ENCODE results near the gene FBXO47.

FBXO47 gene
- 0 to 0.18 (median 0) reads per million in 4 experiments for total RNA-seq

GRCh38 chr17:38967290-38967738, at the start of gene FBXO47:
Gene FBXO47 (minus strand): TSS chr17:38967403. CDS start chr17:38963025, 4,378 bp downstream.
- DNase-seq = peak; percentile 82

- DNase-seq = no peak
Measured at GRCh38 chr17:39016193-39017153, 49.3 kb upstream of the FBXO47 start.

- no peak for DNase-seq
Measured at GRCh38 chr17:39015546-39015935, 48.3 kb upstream of the FBXO47 start.

GRCh38 chr17:39014795-39015545, 47.8 kb upstream of the FBXO47 start:
- DNase-seq = no peak

DNA sequence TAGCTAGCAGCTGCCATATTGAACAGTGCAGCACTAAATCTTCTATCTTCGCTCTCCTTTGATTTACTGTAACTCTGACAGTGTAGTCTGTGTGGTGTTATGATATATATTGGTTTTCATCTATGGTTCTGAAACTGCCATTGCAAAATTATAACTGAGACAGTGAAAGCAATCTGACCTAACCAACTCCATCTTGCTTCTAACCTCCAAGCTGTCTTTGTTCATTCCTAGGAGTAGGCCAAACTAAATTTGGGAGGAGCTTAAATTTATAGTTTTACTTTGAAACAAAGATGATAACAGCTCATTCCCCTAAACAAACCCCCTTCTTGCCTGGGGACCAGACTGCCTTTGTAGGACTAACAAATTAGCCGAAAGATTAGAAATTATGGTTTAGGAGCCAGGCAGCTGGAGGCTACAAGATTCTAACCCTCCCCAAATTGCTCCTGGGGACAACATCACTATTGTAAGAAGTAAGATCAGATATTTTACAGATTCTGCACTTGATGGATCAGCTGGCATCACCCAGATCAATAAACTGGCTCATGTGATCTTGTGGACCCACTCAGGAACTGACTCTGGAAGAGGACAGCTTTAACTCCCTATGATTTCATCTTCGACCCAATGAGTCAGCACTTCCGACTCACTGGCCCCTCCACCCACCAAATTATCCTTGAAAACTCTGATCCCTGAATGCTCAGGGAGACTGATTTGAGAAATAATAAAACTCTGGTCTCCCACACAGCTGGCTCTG, 47.0 kb upstream of the FBXO47 start:
- DNase-seq = no peak

DNA sequence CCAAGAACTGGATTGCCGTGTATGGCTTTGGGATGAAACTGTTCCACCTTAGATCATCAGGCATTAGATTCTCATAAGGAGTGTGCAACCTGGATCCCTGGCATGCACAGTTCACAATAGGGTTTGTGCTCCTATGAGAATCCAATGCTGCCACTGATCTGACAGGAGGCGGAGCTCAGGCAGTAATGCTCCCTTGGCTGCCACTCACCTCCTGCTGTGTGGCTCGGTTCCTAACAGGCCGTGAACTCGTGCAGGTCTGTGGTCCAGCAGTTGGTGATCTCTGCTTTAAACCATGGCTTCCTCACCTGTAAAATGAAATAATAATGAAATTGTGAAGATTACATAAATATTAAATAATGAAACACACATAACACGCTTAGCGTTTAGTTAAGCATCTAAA, 45.5 kb upstream of the FBXO47 start:
- DNase-seq = no peak

DNA sequence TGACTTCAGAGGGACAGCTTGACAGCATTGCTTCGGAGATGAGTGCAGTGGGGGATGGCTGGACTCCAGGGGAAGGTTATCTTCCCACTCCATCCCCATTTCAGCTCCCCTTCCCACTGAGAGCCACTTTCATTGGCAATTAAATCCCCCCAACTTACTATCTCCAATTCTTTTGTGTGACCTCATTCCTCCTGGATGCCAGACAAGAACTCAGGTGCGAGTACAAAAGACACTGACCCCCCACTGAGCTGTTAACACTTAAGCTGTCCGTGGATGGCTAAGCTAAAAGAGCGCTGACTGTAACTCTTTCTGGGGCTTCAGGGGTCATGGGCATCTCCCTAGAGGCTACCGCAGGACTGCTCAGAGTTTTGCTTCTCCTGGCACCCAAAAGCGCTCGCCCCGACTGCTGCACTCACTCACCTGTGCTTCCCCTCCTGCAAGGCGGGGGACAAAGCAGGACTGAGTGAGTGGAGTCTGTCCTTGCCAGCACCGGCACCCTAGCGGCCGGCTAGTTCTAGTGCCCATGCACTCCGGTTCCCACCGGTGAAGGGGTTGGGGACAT, 44.8 kb upstream of the FBXO47 start:
- no peak for DNase-seq

- DNase-seq = no peak
Measured at GRCh38 chr17:39009581-39010001, 42.4 kb upstream of the FBXO47 start.

GRCh38 chr17:39008633-39009032, 41.4 kb upstream of the FBXO47 start:
- DNase-seq = no peak

- peak; percentile 27 for DNase-seq
Measured at GRCh38 chr17:39002991-39003715, 36.0 kb upstream of the FBXO47 start.

GRCh38 chr17:39001703-39002637, 34.8 kb upstream of the FBXO47 start:
- no peak for DNase-seq

DNA sequence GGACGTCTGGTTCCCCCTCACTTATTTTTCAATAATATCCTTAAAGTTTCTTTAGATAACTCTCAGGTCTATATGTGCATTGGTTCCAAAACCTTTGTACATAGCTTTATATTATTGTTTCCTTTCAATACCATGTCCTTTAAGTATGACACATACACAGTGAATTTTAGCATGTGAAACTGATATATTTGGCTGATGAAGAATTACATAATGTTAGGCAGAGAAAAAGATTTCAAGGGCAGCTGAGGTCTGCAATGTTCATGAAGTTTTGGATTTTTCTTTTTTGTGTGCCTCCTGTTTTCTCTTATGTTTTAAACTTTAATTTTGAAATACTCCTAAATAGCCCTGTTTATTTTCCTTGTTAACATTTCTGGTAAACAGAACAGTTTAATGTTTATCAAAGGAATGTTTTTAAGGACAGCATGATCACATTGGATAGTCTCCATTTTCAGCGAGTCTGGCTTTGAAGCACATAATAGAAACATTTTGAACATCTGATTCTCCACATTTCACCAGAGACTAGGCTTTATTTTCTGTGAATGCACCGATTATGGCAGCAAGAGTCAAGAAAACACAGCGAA, 32.9 kb upstream of the FBXO47 start:
- no peak for DNase-seq

GRCh38 chr17:38996660-38997337, 29.6 kb upstream of the FBXO47 start:
- no peak for DNase-seq

- DNase-seq = no peak
Measured at GRCh38 chr17:38994026-38994425, 26.8 kb upstream of the FBXO47 start.

GRCh38 chr17:38984666-38985065, 17.5 kb upstream of the FBXO47 start:
- no peak for DNase-seq

DNA sequence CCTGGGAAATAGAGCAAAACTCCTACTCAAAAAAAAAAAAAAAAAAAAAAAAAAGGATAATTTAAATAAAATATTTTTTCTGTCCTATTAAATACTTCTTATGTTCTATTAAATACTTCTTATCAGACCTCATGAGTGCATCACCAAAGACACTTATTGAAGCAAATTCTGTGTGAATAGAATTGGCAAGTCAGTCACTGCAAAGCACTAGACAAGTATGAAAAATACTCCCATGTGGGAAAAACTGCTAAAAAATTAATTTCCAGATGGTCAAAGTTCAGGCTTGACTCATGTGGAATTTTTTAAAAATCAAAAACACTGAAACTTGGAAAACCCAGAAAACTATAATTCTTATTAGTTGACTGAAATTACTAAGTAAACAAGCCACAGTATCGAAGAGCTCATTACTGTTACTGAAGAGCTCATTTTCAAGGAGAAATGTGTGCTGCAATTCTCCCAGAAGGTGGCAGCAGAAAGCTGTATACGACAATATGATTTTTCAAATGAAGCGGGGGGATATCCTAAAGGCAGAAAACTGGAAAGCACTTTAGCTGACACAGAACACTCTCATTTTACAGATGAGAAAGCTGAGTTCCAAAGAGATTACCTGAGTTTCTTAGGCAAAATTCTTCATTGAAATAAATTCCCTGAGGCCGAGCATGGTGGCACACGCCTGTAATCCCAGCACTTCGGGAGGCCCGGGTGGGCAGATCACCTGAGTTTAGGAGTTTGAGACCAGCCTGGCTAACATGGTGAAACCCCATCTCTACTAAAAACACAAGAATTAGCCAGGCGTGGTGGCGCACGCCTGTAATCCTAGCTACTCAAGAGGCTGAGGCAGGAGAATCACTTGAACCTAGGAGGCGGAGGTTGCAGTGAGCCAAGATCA, 15.9 kb upstream of the FBXO47 start:
- DNase-seq = peak; percentile 16

DNA sequence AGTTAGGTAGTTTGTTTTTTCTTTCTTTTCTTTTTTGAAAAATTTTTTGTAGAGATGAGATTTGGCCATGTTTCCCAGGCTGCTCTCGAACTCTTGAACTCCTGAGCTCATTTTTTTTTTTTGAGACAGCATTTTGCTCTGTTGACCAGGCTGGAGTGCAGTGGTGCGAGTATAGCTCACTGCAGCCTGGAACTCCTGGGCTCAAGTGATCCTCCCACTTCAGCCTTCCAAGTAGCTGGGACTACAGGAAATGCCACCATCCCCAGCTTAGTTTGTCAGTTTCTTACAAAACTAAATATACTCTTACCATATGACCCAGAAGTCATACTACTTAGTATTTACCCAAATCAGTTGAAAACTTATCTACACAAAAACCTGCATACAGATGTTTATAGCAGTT, 14.4 kb upstream of the FBXO47 start:
- no peak for DNase-seq

- DNase-seq = no peak
Measured at GRCh38 chr17:38980490-38981217, 13.5 kb upstream of the FBXO47 start.
